Renal pelvis (tissue), 12 donors: ENCODE measurements around the gene ZBTB20. TPM values are rescaled to one million over a fixed set of nuclear protein-coding genes. Genes with fewer than 3 reads are reported as not detected.
"Not testable (repeated sequence)": the region's sequence is repeated elsewhere in the genome, so short reads cannot be mapped to it uniquely, and the experiment has no call there.

ENCODE experiments used
- DNase-seq: peaks from one replicate; pipeline ENCODE4 v3.0.0-alpha.2; 2013
- long read RNA-seq, 16 experiments: transcript quantifications; one replicate each; lab custom pipeline, GENCODE V29; 2026
- polyA plus RNA-seq, 3 donors: library from polyadenylated mRNA; unstranded; fragments of 120-200 nt; gene quantifications; one replicate each; pipeline ENCODE4 v1.2.1, GENCODE V29; 2013; ENCODE audit not compliant: insufficient read length in 3 of 3

Gene ZBTB20
- polyA plus RNA-seq: 1 to 10 TPM; 4.4 to 6.3 (median 5.9) TPM
- long read RNA-seq, donor 1: 0 reads
- long read RNA-seq, donor 2: 0 reads
- long read RNA-seq, donor 3: 0 reads
- long read RNA-seq, donor 4: 0 reads
- long read RNA-seq, donor 5: 0 reads
- long read RNA-seq, donor 6: 0 reads
- long read RNA-seq, donor 7: 0 reads
- long read RNA-seq, donor 8: 0 reads
- long read RNA-seq, donor 9: 0 reads
- long read RNA-seq, donor 10: 0 reads
- long read RNA-seq, donor 11: 0 reads
- long read RNA-seq, donor 12: 0 reads
- long read RNA-seq, donor 13: 0 reads
- long read RNA-seq, donor 14: 0 reads
- long read RNA-seq, donor 15: 0 reads
- long read RNA-seq, donor 16: 0 reads

GRCh38 chr3:115146418-115147328 lies at the start of gene ZBTB20:
Gene ZBTB20, minus strand, starts transcription at chr3:115147288.
- peak; percentile 70 for DNase-seq

GRCh38 chr3:115194476-115194875 lies 47.4 kb upstream of the ZBTB20 start:
- DNase-seq: no peak

GRCh38 chr3:115190747-115191146 lies 43.7 kb upstream of the ZBTB20 start:
- no peak for DNase-seq

- DNase-seq: no peak
These were observed 40.2 kb upstream of the ZBTB20 start for GRCh38 chr3:115187149-115187757.

- DNase-seq: no peak
These were observed 39.5 kb upstream of the ZBTB20 start for GRCh38 chr3:115186351-115187148.

- not testable (repeated sequence) for DNase-seq
These were observed 37.9 kb upstream of the ZBTB20 start for GRCh38 chr3:115184859-115185572.

GRCh38 chr3:115178930-115179329 lies 31.8 kb upstream of the ZBTB20 start:
- not testable (repeated sequence) for DNase-seq

- DNase-seq: no peak
These were observed 22.7 kb upstream of the ZBTB20 start for GRCh38 chr3:115169808-115170207.

GRCh38 chr3:115165701-115166100 lies 18.6 kb upstream of the ZBTB20 start:
- no peak for DNase-seq

GRCh38 chr3:115165266-115165665 lies 18.2 kb upstream of the ZBTB20 start:
- no peak for DNase-seq

- no peak for DNase-seq
These were observed 17.5 kb upstream of the ZBTB20 start for GRCh38 chr3:115164374-115165221.

GRCh38 chr3:115162759-115163158 lies 15.7 kb upstream of the ZBTB20 start:
- no peak for DNase-seq

- DNase-seq: no peak
These were observed 14.8 kb upstream of the ZBTB20 start for GRCh38 chr3:115161866-115162265.

- no peak for DNase-seq
These were observed 14.2 kb upstream of the ZBTB20 start for GRCh38 chr3:115161168-115161834.

GRCh38 chr3:115160295-115160694 lies 13.2 kb upstream of the ZBTB20 start:
- DNase-seq: no peak

- no peak for DNase-seq
These were observed 9.1 kb upstream of the ZBTB20 start for GRCh38 chr3:115156046-115156654.

GRCh38 chr3:115154611-115155010 lies 7.5 kb upstream of the ZBTB20 start:
- no peak for DNase-seq

- no peak for DNase-seq
These were observed 4.8 kb upstream of the ZBTB20 start for GRCh38 chr3:115151921-115152320.
